ENCODE measurements around the gene MYBPC1.

MYBPC1 gene

GRCh38 chr12:101608301-101609133, 13.7 kb downstream of the MYBPC1 start:
- Histone ChIP-seq H3K4me2 (no peak overlapping the region), H4K20me1 (ENCODE audit: insufficient read depth) (no peaks in the 10 kb centered on the region), H3K9ac (no peak overlapping the region), H2AFZ (ENCODE audit: low read depth) (no peak overlapping the region), H3K36me3 (ENCODE audit: insufficient read depth) (no peaks in the 10 kb centered on the region), H3K79me2 (ENCODE audit: insufficient read depth, low read depth) (no peaks in the 10 kb centered on the region), H3K4me3 (IDR thresholded peaks at IDR 0.05; ENCODE audit: insufficient read depth, low read depth, low read length) (no peak overlapping the region), H3K27me3 (ENCODE audit: insufficient read depth, low read depth) (no peaks in the 10 kb centered on the region), H3K27ac (no peak overlapping the region), H3K4me1 (ENCODE audit: low read depth, poor library complexity, severe bottlenecking) (no peaks in the 10 kb centered on the region)
- TF ChIP-seq CTCF (conservative IDR thresholded peaks at IDR 0.05; ENCODE audit: low read depth, low read length): no peak

- H3K36me3 ChIP-seq (ENCODE audit: insufficient read depth): no peaks in the 10 kb centered on the region
- no peak overlapping the region for H2AFZ ChIP-seq (ENCODE audit: low read depth)
- no peak overlapping the region for H3K9ac ChIP-seq
- H3K4me1 ChIP-seq (ENCODE audit: low read depth, poor library complexity, severe bottlenecking): no peaks in the 10 kb centered on the region
- H3K79me2 ChIP-seq (ENCODE audit: insufficient read depth, low read depth): no peaks in the 10 kb centered on the region
- H4K20me1 ChIP-seq (ENCODE audit: insufficient read depth): no peaks in the 10 kb centered on the region
- H3K4me2 ChIP-seq: no peak overlapping the region
- H3K4me3 ChIP-seq (IDR thresholded peaks at IDR 0.05; ENCODE audit: insufficient read depth, low read depth, low read length): no peak overlapping the region
- H3K27ac ChIP-seq: no peak overlapping the region
- H3K27me3 ChIP-seq (ENCODE audit: insufficient read depth, low read depth): no peaks in the 10 kb centered on the region
- no peak for TF ChIP-seq CTCF (conservative IDR thresholded peaks at IDR 0.05; ENCODE audit: low read depth, low read length)
These were observed 14.4 kb downstream of the MYBPC1 start for GRCh38 chr12:101609198-101609597.

- no peak overlapping the region for H3K27ac ChIP-seq
- H3K79me2 ChIP-seq (ENCODE audit: insufficient read depth, low read depth): no peaks in the 10 kb centered on the region
- no peaks in the 10 kb centered on the region for H3K27me3 ChIP-seq (ENCODE audit: insufficient read depth, low read depth)
- H2AFZ ChIP-seq (ENCODE audit: low read depth): no peak overlapping the region
- H4K20me1 ChIP-seq (ENCODE audit: insufficient read depth): no peaks in the 10 kb centered on the region
- no peaks in the 10 kb centered on the region for H3K36me3 ChIP-seq (ENCODE audit: insufficient read depth)
- H3K4me1 ChIP-seq (ENCODE audit: low read depth, poor library complexity, severe bottlenecking): no peaks in the 10 kb centered on the region
- no peak overlapping the region for H3K4me3 ChIP-seq (IDR thresholded peaks at IDR 0.05; ENCODE audit: insufficient read depth, low read depth, low read length)
- no peak overlapping the region for H3K9ac ChIP-seq
- no peak overlapping the region for H3K4me2 ChIP-seq
- TF ChIP-seq CTCF (conservative IDR thresholded peaks at IDR 0.05; ENCODE audit: low read depth, low read length): no peak
These were observed 17.6 kb downstream of the MYBPC1 start for GRCh38 chr12:101612160-101612916.

- Histone ChIP-seq H3K9ac (no peak overlapping the region), H3K27me3 (ENCODE audit: insufficient read depth, low read depth) (no peaks in the 10 kb centered on the region), H3K4me1 (ENCODE audit: low read depth, poor library complexity, severe bottlenecking) (no peaks in the 10 kb centered on the region), H3K4me2 (no peak overlapping the region), H2AFZ (ENCODE audit: low read depth) (no peak overlapping the region), H3K4me3 (IDR thresholded peaks at IDR 0.05; ENCODE audit: insufficient read depth, low read depth, low read length) (no peak overlapping the region), H3K36me3 (ENCODE audit: insufficient read depth) (no peaks in the 10 kb centered on the region), H4K20me1 (ENCODE audit: insufficient read depth) (no peaks in the 10 kb centered on the region), H3K79me2 (ENCODE audit: insufficient read depth, low read depth) (no peaks in the 10 kb centered on the region), H3K27ac (no peak overlapping the region)
- no peak for TF ChIP-seq CTCF (conservative IDR thresholded peaks at IDR 0.05; ENCODE audit: low read depth, low read length)
These were observed 21.3 kb downstream of the MYBPC1 start for GRCh38 chr12:101616027-101616494.
